ENCODE measurements around the gene PREX1.

DNA sequence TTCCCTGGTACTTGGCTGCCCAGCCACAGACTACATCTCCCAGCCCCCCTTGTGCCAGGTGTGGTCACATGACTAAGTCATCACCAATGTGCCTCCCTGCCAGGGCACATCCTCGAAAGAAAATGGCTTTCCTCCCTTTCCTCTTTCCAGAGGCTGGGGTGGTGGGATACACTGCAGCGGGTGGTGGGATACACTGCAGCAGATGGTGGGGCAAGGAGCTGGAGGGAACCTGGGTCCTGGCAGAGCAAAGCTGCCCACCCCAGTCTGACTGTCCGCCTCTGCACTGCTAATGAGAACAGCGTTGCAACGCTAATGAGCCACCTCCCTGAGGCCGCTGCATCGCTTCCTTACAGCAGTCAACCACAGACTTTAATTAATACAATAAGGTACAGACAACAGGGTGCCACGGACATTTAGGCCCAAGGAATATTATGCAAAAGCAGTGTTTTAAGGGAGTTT lies 125.3 kb downstream of the PREX1 start:
- TF ChIP-seq, protein P1, sequence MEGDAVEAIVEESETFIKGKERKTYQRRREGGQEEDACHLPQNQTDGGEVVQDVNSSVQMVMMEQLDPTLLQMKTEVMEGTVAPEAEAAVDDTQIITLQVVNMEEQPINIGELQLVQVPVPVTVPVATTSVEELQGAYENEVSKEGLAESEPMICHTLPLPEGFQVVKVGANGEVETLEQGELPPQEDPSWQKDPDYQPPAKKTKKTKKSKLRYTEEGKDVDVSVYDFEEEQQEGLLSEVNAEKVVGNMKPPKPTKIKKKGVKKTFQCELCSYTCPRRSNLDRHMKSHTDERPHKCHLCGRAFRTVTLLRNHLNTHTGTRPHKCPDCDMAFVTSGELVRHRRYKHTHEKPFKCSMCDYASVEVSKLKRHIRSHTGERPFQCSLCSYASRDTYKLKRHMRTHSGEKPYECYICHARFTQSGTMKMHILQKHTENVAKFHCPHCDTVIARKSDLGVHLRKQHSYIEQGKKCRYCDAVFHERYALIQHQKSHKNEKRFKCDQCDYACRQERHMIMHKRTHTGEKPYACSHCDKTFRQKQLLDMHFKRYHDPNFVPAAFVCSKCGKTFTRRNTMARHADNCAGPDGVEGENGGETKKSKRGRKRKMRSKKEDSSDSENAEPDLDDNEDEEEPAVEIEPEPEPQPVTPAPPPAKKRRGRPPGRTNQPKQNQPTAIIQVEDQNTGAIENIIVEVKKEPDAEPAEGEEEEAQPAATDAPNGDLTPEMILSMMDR (optimal IDR thresholded peaks at IDR 0.05 in 1 of 3, IDR thresholded peaks at IDR 0.05 in 1 of 3, conservative IDR thresholded peaks at IDR 0.05 in 1 of 3; ENCODE audit: extremely low read depth in 1 of 3, insufficient read depth in 2 of 3, low read length in 3 of 3), result no peak
- TF ChIP-seq EZH2 (IDR thresholded peaks at IDR 0.05; ENCODE audit: low read length), result no peak
